Endothelial cell of umbilical vein (primary cell): ENCODE measurements around the gene EFNA2. TPM values are rescaled to one million over a fixed set of nuclear protein-coding genes. Genes with fewer than 3 reads are reported as not detected.

Experiments
- BruUV-seq: library from RNA; stranded (reverse); fragments of 400-500 nt; replicated peaks from 2 replicates; lab custom pipeline; 2021; lab: Mats Ljungman, UMichigan
- CTCF ChIA-PET: fragments of 300-600, 350-600 bp; sonication (Branson Sonifier 250); formaldehyde crosslinking; loops from one replicate; lab custom pipeline; 2021; ENCODE audit warnings: antibody characterized with exemption, inconsistent platforms; lab: Charles Lee
- POLR2A ChIA-PET: fragments of 300-600, 350-600 bp; sonication (Branson Sonifier 250); formaldehyde crosslinking; loops from one replicate; lab custom pipeline; 2021; ENCODE audit warnings: antibody characterized with exemption, inconsistent platforms; lab: Charles Lee
- DNase-seq: peaks from one replicate; pipeline ENCODE4 v3.0.0-alpha.2; 2011; ENCODE audit warnings: low read depth, low spot score
- FAIRE-seq: peaks from 2 replicates; lab custom pipeline; 2011; peaks lifted over from hg19 to GRCh38; lab: Jason Lieb, UNC
- H2AFZ ChIP-seq: 2 replicates; pipeline ENCODE4 v1.6.0; 2012; ENCODE audit warnings: low read depth, low read length, control low read depth, inconsistent platforms
- H3K27ac ChIP-seq: 2 replicates; pipeline ENCODE4 v1.5.1; 2011; ENCODE audit warnings: low read depth, mild to moderate bottlenecking, control low read depth, low read length, moderate library complexity; ENCODE audit not compliant: insufficient read depth
- H3K27me3 ChIP-seq, 2 experiments: 2 replicates each; pipeline versions ENCODE4 v1.6.0 to v1.6.1; 2011; ENCODE audit warnings: low read length in 2 of 2, mixed read lengths in 1 of 2; ENCODE audit not compliant: control insufficient read depth in 2 of 2, insufficient read depth in 2 of 2
- H3K36me3 ChIP-seq, 2 experiments: 2 replicates in 1 of 2; 3 replicates in 1 of 2; pipeline ENCODE4 v1.5.1; 2011; ENCODE audit warnings: low read length in 2 of 2, mild to moderate bottlenecking in 1 of 2, moderate library complexity in 1 of 2; ENCODE audit not compliant: control insufficient read depth in 2 of 2, insufficient read depth in 2 of 2; ENCODE audit errors: extremely low read depth in 1 of 2
- H3K4me1 ChIP-seq: 3 replicates; pipeline ENCODE4 v1.5.1; 2011; ENCODE audit warnings: mild to moderate bottlenecking, low read length; ENCODE audit not compliant: control insufficient read depth, insufficient read depth; ENCODE audit errors: extremely low read depth
- H3K4me2 ChIP-seq: 2 replicates; pipeline ENCODE4 v1.6.1; 2011; ENCODE audit warnings: low read length, control low read depth, mixed read lengths; ENCODE audit not compliant: insufficient read depth
- H3K4me3 ChIP-seq, 3 experiments: fragments of 200-600 bp in 1 of 3; sonication (generic), shearing (Covaris generic) in 1 of 3; replicated peaks in 1 of 3; 2 replicates each; pipeline ENCODE4 v1.5.1; 2011 to 2016; ENCODE audit warnings: control low read depth in 3 of 3, low read length in 3 of 3, mild to moderate bottlenecking in 2 of 3, inconsistent platforms in 1 of 3, low read depth in 1 of 3, moderate library complexity in 1 of 3; ENCODE audit not compliant: insufficient read depth in 1 of 3
- H3K79me2 ChIP-seq: 2 replicates; pipeline ENCODE4 v1.6.0; 2012; ENCODE audit warnings: low read length, inconsistent platforms; ENCODE audit not compliant: control insufficient read depth, insufficient read depth
- H3K9ac ChIP-seq: replicated peaks from 2 replicates; pipeline ENCODE3; 2011; ENCODE audit warnings: low read length, control low read depth; ENCODE audit not compliant: insufficient read depth; ENCODE audit errors: extremely low read depth
- H3K9me1 ChIP-seq: replicated peaks from 3 replicates; pipeline ENCODE4 v1.6.0; 2011; ENCODE audit warnings: mild to moderate bottlenecking, low read length; ENCODE audit not compliant: control insufficient read depth, insufficient read depth; ENCODE audit errors: extremely low read depth
- H3K9me3 ChIP-seq: replicated peaks from 2 replicates; pipeline ENCODE4 v1.5.1; 2012; ENCODE audit warnings: low read length, inconsistent platforms; ENCODE audit not compliant: control insufficient read depth, insufficient read depth
- H4K20me1 ChIP-seq: replicated peaks from 2 replicates; pipeline ENCODE3; 2011; ENCODE audit warnings: mild to moderate bottlenecking, low read length; ENCODE audit not compliant: control insufficient read depth, insufficient read depth; ENCODE audit errors: extremely low read depth
- CTCF ChIP-seq, 2 donors: IDR thresholded peaks; 1 replicate in 1 of 2; 2 replicates in 1 of 2; pipeline ENCODE4 v1.5.1; 2011; ENCODE audit warnings: low read length in 2 of 2, mild to moderate bottlenecking in 2 of 2, moderate library complexity in 2 of 2, control low read depth in 1 of 2, inconsistent platforms in 1 of 2, low read depth in 1 of 2; ENCODE audit not compliant: insufficient read depth in 1 of 2; ENCODE audit errors: extremely low read depth in 1 of 2
- EZH2 ChIP-seq: IDR thresholded peaks from 2 replicates; pipeline ENCODE4 v1.6.1; 2012; ENCODE audit warnings: borderline replicate concordance, low read depth, mild to moderate bottlenecking, moderate library complexity, low read length, inconsistent platforms; ENCODE audit not compliant: severe bottlenecking
- FOS ChIP-seq: IDR thresholded peaks from 2 replicates; pipeline ENCODE4 v1.6.1; 2011; ENCODE audit warnings: mild to moderate bottlenecking, low read length, moderate library complexity, borderline replicate concordance; ENCODE audit not compliant: insufficient read depth
- GATA2 ChIP-seq: IDR thresholded peaks from 2 replicates; pipeline ENCODE4 v1.7.0; 2011; ENCODE audit warnings: low read depth, mild to moderate bottlenecking, moderate library complexity, mixed read lengths, low read length; ENCODE audit not compliant: insufficient read length, insufficient read depth
- JUN ChIP-seq: IDR thresholded peaks from 2 replicates; pipeline ENCODE4 v1.6.1; 2011; ENCODE audit warnings: borderline replicate concordance, low read depth; ENCODE audit not compliant: insufficient read length, insufficient read depth
- MAX ChIP-seq: IDR thresholded peaks from 2 replicates; pipeline ENCODE4 v1.6.1; 2011; ENCODE audit not compliant: insufficient read depth, insufficient read length
- MYC ChIP-seq: IDR thresholded peaks from one replicate; pipeline ENCODE4 v1.6.1; 2011; ENCODE audit warnings: mild to moderate bottlenecking, low read depth, low read length
- POLR2A ChIP-seq: IDR thresholded peaks from 2 replicates; pipeline ENCODE4 v1.6.1; 2012; ENCODE audit warnings: low read depth, mild to moderate bottlenecking, control low read depth, low read length
- POLR2AphosphoS5 ChIP-seq: IDR thresholded peaks from 2 replicates; pipeline ENCODE4 v1.6.1; 2012; ENCODE audit warnings: low read depth, mild to moderate bottlenecking, control low read depth, low read length, moderate library complexity; ENCODE audit not compliant: insufficient read depth
- dilution Hi-C: fragments of 300-500 bp; cut with MboI; formaldehyde crosslinking; loops from one replicate; pipeline ENCODE4 v1.15.0; 2019; ENCODE audit warnings: low sequenced_read_pairs; ENCODE audit not compliant: extremely low pct_ligation_motif_present
- intact Hi-C: fragments of 100-400 bp; cut with micrococcal nuclease; formaldehyde crosslinking; loops from one replicate; pipeline ENCODE4 v1.10.0; 2022
- polyA plus RNA-seq, 4 experiments: library from polyadenylated mRNA; depleted of rRNA in 3 of 4; stranded (reverse) in 3 of 4; unstranded in 1 of 4; fragments of >200 nt; gene quantifications; 2 replicates each; pipeline versions ENCODE4 v1.2.1 to v1.2.3, GENCODE V29; 2011 to 2012; ENCODE audit warnings: missing spikeins in 1 of 4
- total RNA-seq: library from RNA; stranded (reverse); gene quantifications from 2 replicates; pipeline ENCODE4 v1.2.3, GENCODE V29; 2021

EFNA2 gene
- total and polyA plus RNA-seq, 2 donors (not counting 3 experiments of a cell fraction or from before 2014, with no cell fraction given): 0.52 to 1.1 TPM

- POLR2A ChIA-PET: no interaction called here
- dilution Hi-C loops (no loop called here), intact Hi-C loops (no loop called here)
- no peaks in the 10 kb centered on the region for H3K9me3 ChIP-seq
- FAIRE-seq (no peak), DNase-seq (no peak)
- BruUV-seq: no TSS peak
- H3K4me1 ChIP-seq: peaks cover 4% of the 10 kb centered on the region
- no peaks in the 10 kb centered on the region for H3K79me2 ChIP-seq
- CTCF ChIA-PET: no interaction called here
- no peak overlapping the region for H3K4me3 ChIP-seq
- no peak overlapping the region for H2AFZ ChIP-seq
- TF ChIP-seq MAX: no peak
- TF ChIP-seq FOS: no peak
- TF ChIP-seq JUN: no peak
- TF ChIP-seq MYC: no peak
- TF ChIP-seq POLR2AphosphoS5: no peak
- no peak for TF ChIP-seq POLR2A
- no peak for TF ChIP-seq EZH2
- TF ChIP-seq GATA2: no peak
- TF ChIP-seq CTCF (IDR thresholded peaks at IDR 0.05; ENCODE audit: extremely low read depth in 1 of 2, insufficient read depth in 1 of 2, low read depth in 1 of 2, low read length in 2 of 2): no peak
- H3K4me2 ChIP-seq: no peak overlapping the region
- H4K20me1 ChIP-seq: no peaks in the 10 kb centered on the region
- H3K36me3 ChIP-seq: no peaks in the 10 kb centered on the region
- no peaks in the 10 kb centered on the region for H3K27me3 ChIP-seq
- H3K27ac ChIP-seq: no peak overlapping the region
- no peaks in the 10 kb centered on the region for H3K9me1 ChIP-seq
- no peak overlapping the region for H3K9ac ChIP-seq
These were observed 9.0 kb downstream of the EFNA2 start for GRCh38 chr19:1294688-1295087.
